A172 (cell line): Measurements from ENCODE around the gene USP3. TPM values are rescaled to one million over a fixed set of nuclear protein-coding genes. Genes with fewer than 3 reads are reported as not detected.
A peak's percentile ranks its signal among the peaks of the same experiment; 100 is the strongest.

Source experiments
- DNase-seq: peaks from one replicate; pipeline ENCODE4 v3.0.0-alpha.2; 2015; ENCODE audit warnings: low spot score
- total RNA-seq: library from RNA; depleted of rRNA; stranded (reverse); fragments of >200 nt; shearing (Covaris generic); gene quantifications from 2 replicates; pipeline ENCODE4 v1.2.3, GENCODE V29; 2014

Gene USP3
- total RNA-seq, 1 experiment from 2014 or later = 27.7 TPM

DNA sequence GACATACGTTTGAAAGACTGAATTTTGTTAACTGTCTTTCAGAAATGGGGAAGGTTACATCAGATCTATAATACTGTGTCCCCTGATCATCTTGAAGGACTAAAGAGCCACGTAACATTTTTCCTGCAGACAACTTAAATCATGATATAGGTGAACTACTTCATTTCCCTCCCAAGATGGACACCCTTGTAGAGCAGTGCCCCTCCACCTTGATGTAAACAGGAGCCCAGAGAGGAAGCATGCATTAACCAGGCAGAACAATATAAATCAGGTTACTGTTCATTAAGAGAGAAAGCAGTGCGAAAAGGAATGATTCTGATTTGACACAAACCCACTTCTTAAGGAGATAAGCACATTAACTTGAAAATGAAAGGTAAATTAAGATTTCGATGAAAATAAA, 36.1 kb downstream of the USP3 start:
- DNase-seq = no peak

DNA sequence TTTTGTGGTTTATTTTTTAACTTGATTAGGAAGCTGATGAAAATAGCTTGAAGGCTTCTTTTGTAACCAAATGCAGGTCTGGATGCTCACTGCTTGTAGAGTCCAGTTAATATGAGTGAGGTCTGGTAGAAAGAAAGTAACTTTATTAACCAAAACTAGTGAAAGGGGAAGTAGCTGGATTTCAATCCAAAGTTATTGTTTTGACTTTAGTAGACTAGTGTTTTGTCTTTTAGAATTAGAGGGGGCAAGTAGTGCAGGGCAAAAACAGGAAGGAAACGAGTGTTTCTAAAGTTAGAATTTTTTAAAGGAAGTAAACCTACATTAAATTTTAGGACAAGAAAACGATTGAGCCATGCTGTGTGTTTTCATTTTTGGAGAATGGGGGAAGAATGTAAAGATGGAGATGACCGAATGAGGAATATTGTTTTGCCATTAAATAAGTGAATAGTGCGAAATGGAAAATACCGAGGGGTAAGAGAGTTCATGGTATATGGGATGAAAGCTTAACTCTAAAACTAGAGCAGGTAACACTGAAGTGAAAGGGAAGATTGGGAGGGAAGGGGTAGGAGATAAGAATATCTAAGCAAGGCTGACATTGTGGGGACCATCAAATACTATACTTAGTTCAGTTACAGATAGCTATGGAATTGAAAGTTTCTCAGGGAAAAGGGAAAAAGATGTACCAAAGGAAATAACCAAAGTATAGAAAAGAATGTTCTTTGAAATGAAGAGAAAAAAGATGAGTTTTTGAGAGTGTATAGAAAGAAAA, 40.0 kb downstream of the USP3 start:
- DNase-seq = no peak

DNA sequence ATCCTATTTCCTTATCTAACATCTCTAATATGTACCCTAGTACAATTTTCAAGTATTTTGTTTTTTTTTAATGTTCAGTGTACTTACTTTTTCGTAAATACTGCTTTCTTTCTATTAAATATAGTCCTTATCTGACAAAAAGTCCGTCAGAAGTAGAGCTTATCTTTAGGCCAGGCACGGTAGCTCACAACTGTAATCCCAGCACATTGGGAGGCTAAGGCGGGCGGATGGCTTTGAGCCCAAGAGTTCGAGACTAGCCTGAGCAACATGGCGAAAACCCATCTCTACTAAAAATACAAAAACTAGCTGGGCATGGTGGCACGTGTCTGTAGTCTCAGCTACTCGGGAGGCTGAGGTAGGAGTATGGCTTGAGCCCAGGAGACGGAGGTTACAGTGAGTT, 41.1 kb downstream of the USP3 start:
- DNase-seq = no peak

DNA sequence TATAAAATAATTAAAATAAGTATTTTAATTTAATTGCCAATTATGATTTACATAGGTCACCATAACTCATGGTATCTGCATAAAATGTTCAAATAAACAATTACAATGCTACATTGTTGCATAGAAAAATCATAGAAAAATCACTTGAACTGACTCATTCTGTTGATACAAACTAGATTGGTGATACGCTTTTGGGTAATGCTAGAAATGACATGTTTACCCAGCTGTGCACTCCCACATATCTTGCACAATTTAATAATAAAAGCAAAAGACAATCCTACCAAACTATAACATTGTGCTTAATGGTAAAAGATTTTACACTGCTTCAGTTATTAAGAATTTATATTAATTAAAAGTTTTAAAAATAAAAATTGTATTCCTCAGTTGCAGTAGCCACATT, 47.0 kb downstream of the USP3 start:
- DNase-seq = no peak

DNA sequence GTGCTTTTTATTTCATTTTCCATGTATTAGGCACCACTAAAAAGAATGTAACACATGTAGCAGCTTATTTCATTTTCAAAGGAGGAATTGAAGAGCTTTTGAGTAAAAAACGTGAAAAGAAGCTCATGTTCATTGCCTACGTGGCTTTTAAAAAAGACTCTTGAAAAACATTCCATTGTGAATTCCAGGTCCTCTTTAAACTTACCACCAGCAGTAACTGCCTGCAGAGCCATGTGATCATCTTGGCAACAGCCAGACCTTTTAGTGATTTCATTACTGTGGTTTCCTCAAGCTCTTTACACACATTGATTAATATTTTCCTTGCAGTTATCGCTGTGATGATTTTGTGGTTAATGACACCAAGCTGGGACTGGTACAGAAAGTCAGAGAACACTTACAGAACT, 49.0 kb downstream of the USP3 start:
- DNase-seq = peak; percentile 74

DNA sequence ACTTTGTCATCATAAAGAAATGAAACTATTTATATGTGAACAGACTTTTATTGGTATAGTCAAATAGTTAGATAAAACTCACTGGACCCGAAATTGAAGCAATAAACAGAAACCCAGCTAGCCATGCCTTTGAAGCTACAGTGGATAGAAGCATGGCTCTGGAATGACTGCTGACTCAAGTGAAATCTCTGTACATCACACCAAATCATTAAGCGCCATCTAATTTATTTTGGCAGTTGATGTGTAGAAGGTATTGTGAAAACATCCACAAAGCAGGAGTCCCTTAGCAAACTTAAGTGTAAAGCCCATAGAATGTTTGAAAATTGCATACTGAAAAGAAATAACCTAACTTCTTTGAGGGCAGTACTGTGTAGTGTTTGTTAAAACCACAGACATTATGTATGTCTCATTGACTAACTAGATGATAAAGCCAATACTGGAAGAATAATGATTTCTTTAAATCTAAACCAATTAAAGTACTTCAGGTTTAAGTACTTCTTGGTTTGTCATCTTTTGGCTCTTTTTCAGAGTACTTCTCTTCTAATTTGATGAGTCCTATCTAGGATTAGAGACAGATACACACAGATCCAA, 50.0 kb downstream of the USP3 start:
- no peak for DNase-seq

DNA sequence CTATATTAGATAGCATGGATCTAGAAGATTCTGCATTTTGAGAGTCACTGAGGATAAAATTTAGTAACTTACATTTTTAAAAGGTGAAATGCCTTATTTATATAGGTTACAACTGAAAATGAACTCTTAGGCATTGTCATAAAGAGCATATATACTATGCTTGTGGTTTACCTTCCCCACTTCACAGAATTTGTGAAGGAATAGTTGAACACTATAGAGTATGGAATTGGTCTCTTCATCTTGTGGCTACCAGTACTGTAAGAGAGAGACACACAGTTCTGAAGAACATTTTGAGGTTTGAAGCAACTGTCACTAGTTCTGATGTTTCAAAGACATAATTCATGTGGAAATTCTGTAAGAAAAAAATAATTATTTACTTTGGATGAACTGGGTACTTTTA, 51.1 kb downstream of the USP3 start:
- DNase-seq = no peak

DNA sequence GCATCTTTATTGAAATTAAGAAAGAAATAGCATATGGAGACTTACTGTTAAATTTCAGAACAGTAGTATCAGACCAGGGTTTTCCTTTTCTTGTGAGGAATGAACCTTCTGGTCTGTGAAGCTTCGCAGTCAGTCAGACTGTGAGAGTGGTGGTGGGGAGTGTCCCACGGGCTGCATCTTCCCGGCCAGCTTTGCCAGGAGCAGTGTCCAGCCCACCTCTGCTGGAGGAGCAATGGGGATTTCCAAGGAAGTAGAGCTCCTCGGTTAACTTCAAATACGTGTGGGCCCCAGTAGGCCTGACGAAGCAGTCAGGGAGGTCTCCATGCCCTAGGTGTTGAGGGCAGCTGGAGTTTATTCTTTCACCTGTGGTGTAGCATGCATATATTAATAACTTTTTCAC, 51.9 kb downstream of the USP3 start:
- DNase-seq = no peak

DNA sequence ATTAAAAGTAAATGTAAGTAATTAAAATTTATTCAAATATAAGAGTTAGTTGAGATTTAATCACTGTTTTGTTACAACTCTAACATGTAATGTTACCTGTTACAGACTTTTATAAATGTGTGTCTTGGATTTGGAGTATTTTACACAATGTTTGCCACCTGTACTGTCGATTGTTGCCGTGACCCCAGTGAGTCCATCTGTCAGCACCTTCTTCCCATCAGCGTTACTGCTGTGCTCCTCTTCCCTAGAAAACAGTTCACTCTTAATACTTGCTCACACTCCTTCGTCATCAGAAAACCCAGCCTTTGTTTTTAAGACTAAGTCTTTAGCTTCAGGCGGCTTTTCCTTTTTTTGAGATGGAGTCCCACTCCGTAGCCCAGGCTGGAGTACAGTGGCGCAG, 52.3 kb downstream of the USP3 start:
- DNase-seq = no peak

DNA sequence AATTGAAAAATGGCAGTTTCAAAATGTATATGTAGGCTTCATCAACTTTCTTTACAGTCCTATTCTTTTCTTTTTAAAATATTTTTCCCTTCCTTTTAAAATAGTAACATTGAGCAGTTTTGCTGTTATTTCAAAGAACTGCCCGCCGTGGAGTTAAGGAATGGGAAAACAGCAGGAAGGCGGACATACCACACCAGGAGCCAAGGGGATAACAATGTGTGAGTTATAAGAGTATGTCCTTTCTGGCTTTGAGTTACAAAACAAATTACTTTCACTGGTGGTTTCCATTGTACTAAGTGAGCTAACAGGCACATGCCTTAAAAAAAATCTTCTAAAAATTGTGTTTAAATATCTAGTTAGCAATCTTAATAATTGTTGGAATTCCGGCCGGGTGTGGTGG, 55.4 kb downstream of the USP3 start:
- DNase-seq = no peak

DNA sequence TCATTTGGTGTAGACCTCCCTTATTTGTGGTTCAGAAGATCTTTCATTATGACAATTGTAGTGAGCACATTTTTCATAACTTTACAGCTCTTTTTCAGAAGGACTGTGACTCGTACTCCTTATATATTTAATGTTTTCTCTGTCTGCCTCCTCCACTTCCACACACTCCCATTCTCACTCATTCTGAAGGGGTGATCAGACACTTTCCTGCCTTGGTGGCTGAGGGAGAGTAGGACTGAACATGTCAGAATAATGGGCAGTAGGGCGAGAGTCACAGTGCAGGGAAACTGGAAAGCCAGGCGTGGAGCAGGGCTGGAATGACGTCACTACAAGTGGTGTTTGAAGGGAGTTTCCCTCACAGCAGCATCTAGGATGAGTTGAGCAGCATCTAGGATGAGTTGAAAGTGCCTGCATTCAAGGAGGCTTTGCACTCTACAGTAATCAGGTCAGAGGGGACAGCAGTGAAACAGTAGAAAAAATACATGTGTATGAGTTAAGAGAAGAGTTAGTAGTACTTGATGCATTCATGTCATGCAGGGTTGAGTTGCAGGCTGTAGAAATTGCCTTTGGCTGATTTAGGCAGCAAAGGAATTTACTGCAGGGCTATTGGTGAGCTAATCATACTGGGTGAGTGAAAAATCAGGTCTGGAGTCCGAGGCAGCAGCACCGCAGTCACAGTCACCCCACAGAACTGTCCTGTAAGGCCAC, 56.5 kb downstream of the USP3 start:
- no peak for DNase-seq

DNA sequence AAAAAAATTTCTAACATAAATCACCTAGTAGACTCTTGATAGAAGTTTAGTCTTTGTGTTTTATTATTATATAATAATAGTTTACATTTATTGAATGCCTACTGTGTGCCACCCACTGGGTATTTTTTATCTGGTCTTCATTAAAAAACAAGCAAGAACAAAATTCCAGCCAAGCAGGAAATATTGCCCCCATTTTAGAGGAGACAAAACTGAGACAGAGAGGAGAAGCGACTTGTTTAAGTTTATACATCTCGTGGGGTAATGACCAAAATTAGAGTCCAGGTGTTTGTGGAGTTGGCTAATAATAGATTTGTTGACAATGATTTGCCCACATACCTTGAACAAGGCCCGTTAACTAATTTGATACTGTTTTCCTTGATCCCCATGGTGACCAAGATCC, 59.7 kb downstream of the USP3 start:
- DNase-seq = no peak

DNA sequence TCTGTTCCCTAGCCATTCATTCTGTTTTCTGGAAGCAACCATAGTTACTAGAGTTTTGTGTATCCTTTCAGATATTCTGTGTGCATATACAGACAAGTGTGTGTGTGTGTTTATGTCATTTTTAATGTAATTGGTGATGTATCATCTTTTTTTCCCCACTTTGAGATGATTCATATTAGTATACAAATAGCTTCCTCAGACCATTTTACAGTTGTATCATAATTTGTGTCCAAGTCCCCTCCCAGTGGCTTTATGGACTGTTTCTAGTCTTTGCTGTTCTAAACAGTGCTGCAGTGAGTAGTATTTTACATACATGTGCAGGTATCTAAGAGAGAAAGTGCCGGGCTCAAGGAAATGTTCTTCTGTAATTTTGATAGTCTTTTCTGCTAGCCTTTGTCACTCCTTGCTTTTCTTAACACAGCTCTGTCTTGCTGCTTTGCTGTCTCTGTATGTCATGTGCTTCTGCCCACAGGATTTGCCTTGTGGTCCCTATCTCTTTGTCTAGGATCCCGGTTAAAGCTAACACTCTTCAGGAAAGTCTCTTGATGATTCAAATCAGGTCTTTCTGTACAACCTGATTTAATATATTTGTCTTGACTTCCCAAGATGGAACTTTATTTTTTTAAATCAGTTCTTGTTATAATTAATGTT, 61.3 kb downstream of the USP3 start:
- no peak for DNase-seq

DNA sequence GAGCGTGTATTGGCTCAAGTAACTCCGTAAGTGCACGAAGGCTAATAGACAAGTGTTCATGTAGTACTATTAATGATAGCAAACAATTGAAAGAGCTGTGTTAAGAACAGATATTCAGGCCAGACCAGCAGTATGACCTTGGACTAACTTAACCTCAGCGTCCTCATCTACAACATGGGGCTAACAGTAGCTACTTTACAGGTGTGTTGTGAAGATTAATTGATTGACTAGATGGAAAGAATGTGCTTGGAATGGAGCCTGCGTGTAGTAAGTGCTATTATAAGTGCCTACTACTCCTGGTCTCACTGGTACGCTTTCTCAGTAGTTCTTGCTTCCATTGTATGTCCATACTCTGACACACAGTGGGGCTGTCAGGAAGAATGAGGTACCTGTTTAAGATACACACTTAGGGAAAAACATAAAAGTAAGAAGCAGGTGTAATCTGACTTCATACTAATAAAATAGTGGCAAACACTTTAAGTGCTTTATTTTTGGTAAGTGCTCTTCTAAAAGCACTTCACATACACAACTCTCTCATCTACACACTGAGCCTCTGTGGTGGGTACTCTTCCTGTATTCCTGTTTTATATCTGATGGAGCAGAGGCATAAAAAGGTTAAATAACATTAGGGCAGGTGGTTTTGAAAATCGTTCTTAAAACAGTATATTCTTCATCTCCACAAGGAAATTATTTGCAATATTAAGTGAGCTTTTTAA, 68.5 kb downstream of the USP3 start:
- no peak for DNase-seq

DNA sequence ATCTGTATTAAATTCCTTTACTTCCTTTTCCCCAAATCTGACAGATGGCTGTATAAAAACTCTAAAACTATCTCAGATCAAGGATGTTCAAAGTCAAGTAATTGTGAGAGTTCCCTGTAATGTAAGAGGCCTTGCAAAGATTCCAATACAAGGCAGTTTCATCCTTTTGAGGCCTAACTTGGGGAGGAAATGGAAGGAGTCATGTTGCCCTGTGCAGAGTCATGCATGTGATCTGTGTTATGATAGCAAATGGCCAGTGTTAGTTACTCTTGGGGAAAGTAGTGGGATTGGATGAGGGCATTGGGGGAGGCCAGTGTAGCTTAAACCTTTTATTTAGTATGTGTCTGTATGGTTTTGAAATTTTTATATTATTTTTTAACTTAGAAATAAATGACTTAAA, 69.1 kb downstream of the USP3 start:
- DNase-seq = no peak

DNA sequence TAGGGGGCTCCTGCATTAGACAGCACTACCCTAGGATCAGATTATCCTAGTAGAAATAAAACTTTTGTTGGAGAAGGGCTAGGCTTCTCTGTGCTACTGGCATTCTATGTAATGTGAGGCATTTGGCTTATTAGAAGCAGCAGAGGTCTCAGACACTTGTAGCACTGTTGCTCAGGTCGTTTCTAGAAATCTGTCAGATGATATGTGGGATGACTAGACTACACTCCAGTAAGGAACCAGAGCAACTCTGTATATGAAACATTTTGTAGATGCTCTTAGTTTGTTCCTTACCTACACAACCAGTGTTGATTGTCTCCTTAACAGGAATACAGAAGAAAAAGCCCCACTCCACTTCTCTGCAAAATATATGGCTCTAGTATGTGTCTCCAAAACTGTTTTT, 70.9 kb downstream of the USP3 start:
- no peak for DNase-seq

DNA sequence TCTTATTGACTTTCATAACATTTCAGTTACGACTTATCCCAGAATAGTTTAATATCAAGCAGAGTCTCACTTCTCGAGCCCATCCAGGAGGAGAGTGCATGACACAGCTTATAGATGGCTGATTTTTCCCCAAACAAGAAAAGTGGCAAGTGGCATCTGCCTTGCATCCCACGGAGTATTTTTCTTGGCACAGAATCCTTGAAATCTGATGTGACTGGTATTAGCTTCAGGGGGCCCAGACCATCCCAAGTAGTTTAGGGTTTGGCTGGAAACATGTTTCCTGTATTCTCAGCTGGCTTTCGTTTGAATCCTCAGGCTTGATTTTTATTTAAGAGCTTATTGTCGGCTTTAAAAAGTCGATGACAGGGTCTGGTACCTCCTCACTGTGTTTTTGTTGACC, 72.0 kb downstream of the USP3 start:
- DNase-seq = no peak

DNA sequence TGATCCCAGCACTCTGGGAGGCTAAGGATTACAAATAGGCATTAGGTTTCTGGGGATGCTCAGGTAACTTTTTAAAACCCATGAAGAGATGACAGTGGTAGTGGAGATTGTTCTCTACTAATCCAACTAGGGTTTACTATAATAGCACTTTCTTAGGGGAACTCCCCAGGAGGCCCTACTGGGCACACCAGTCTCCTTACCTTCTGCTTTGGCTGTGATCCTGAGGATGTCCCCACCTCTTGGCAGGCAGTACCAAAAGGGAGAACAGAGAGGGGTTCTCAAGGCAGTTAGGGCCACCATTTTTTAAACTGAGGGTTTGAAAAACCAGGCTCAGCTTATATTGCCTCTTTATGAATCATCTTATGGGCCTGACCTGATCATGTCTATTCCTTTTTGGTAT, 77.8 kb downstream of the USP3 start:
- DNase-seq = no peak

DNA sequence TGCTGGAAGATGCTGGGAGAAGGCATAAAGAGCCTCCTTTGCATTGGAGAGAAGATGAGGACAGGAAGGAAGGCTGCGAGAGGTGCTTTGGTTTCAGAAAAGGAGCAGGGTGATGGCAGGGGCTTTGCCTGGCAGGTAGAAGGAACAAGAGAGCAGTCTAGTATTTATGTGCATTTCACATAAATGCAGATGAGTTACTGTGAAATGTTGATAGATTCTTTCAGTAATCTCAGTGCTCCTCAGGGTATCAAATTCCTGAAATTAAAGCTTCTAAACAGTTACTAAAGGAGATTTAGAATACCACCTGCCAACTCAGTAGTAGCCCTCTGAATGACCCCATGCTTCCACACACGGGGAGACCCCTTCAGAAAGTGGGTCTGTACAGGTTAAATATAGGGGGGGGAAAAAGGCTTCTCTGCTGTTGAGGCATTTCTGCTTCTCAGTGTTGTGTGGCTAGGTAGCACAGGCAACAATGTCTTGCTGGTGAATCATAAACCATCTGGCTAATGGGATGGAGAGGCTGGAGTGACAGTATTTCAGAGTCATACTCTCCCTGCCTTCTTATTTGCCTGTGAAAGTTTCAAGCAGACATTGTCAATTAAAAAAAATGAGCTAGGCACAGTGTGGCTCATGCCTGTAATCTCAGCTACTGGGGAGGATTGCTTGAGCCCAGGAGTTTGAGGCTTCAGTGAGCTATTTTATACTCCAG, 78.5 kb downstream of the USP3 start:
- DNase-seq = peak; percentile 34

DNA sequence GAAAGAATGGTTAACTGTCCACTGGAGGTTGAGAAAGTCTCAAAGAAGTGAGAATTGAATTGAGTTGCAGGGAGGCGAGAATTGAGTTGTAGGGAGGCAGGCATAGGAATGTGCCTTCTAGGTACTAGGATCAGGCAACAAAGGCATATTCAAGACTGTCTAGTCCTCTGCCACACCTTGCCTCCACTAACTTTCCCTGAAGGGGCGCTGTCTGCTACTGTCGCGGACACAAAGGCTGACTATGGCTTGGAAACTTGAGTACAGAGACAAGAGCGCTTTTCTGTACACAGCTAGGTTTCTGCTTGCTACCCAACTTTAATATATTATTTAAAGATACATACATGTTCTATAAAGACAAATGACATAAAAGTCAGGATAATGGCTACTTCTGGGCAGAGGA, 82.4 kb downstream of the USP3 start:
- DNase-seq = no peak

DNA sequence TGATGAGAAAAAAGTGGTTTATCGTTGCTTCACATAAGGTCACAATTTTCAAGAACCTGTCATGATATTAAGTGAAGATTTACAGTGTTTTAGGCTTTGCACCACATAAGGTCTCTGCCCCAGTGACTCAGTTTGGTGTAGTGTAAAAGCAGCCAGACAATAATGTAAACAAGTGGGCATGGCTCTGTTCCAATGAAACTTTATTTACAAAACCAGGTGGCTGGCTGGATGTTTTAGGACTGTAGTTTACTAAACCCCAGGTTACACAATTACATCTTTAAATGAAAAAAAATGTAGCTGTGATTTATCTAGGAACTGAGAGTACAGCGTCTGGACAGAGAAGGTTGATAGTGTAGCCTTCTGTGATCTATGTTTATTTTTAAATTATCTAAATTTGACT, 83.1 kb downstream of the USP3 start:
- peak; percentile 36 for DNase-seq
